Measurements from ENCODE around the gene CPNE5.

- TF ChIP-seq EZH2 (IDR thresholded peaks at IDR 0.05; ENCODE audit: low read depth) (no peak), CTCF (conservative IDR thresholded peaks at IDR 0.05) (no peak)
Observed at GRCh38 chr6:36717231-36717825, 121.9 kb downstream of the CPNE5 start.

Measured in PC-9 (cell line).